ENCODE measurements around the gene PRUNE2.

PRUNE2 gene

GRCh38 chr9:76620581-76620980 lies 285.3 kb downstream of the PRUNE2 start:
- peaks cover 46% of the 10 kb centered on the region for H3K4me1 ChIP-seq (ENCODE audit: control insufficient read depth, low read length)
- TF ChIP-seq EZH2phosphoT487 (IDR thresholded peaks at IDR 0.05; ENCODE audit: borderline replicate concordance, low read length), result no peak
- TF ChIP-seq, protein P1, sequence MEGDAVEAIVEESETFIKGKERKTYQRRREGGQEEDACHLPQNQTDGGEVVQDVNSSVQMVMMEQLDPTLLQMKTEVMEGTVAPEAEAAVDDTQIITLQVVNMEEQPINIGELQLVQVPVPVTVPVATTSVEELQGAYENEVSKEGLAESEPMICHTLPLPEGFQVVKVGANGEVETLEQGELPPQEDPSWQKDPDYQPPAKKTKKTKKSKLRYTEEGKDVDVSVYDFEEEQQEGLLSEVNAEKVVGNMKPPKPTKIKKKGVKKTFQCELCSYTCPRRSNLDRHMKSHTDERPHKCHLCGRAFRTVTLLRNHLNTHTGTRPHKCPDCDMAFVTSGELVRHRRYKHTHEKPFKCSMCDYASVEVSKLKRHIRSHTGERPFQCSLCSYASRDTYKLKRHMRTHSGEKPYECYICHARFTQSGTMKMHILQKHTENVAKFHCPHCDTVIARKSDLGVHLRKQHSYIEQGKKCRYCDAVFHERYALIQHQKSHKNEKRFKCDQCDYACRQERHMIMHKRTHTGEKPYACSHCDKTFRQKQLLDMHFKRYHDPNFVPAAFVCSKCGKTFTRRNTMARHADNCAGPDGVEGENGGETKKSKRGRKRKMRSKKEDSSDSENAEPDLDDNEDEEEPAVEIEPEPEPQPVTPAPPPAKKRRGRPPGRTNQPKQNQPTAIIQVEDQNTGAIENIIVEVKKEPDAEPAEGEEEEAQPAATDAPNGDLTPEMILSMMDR (IDR thresholded peaks at IDR 0.05; ENCODE audit: low read depth, low read length, poor library complexity, severe bottlenecking), result no peak
- no peak overlapping the region for H3K4me2 ChIP-seq (ENCODE audit: low read length)

GRCh38 chr9:76619640-76620039 lies 286.3 kb downstream of the PRUNE2 start:
- TF ChIP-seq, protein P1 (IDR thresholded peaks at IDR 0.05; ENCODE audit: low read depth, low read length, poor library complexity, severe bottlenecking), result no peak
- no peak overlapping the region for H3K27ac ChIP-seq (ENCODE audit: low read depth, low read length)
- H3K27me3 ChIP-seq (ENCODE audit: control insufficient read depth, low read length), result no peaks in the 10 kb centered on the region
- no peaks in the 10 kb centered on the region for H3K9me2 ChIP-seq (replicated peaks; ENCODE audit: control insufficient read depth, low read length)
- H3K4me2 ChIP-seq (ENCODE audit: low read length), result no peak overlapping the region
- no peak overlapping the region for H3K4me3 ChIP-seq (ENCODE audit: low read length)
- no peaks in the 10 kb centered on the region for H3K9me3 ChIP-seq (ENCODE audit: control insufficient read depth, insufficient read depth, low read length)
- H3K79me2 ChIP-seq (ENCODE audit: control insufficient read depth, low read length), result no peaks in the 10 kb centered on the region
- H3K36me3 ChIP-seq (ENCODE audit: control insufficient read depth, low read length), result no peaks in the 10 kb centered on the region
- H4K20me1 ChIP-seq (ENCODE audit: control insufficient read depth, insufficient read depth, low read depth, low read length), result no peaks in the 10 kb centered on the region
- peaks cover 45% of the 10 kb centered on the region for H3K4me1 ChIP-seq (ENCODE audit: control insufficient read depth, low read length)
- no peaks in the 10 kb centered on the region; the same call in 1 of the 2 replicates for H3F3A ChIP-seq (ENCODE audit: control insufficient read depth, insufficient read depth)

More at GRCh38 chr9:76620581-76620980, 285.3 kb downstream of the PRUNE2 start:
- Histone ChIP-seq H3K36me3 (ENCODE audit: control insufficient read depth, low read length) (no peaks in the 10 kb centered on the region), H3K27me3 (ENCODE audit: control insufficient read depth, low read length) (no peaks in the 10 kb centered on the region), H4K20me1 (ENCODE audit: control insufficient read depth, insufficient read depth, low read depth, low read length) (no peaks in the 10 kb centered on the region), H3K9me3 (ENCODE audit: control insufficient read depth, insufficient read depth, low read length) (no peaks in the 10 kb centered on the region), H3F3A (ENCODE audit: control insufficient read depth, insufficient read depth) (peaks cover 1% of the 10 kb centered on the region; the same call in 1 of the 2 replicates), H3K79me2 (ENCODE audit: control insufficient read depth, low read length) (no peaks in the 10 kb centered on the region), H3K4me3 (ENCODE audit: low read length) (no peak overlapping the region), H3K27ac (ENCODE audit: low read depth, low read length) (no peak overlapping the region), H3K9me2 (replicated peaks; ENCODE audit: control insufficient read depth, low read length) (no peaks in the 10 kb centered on the region)

DNA sequence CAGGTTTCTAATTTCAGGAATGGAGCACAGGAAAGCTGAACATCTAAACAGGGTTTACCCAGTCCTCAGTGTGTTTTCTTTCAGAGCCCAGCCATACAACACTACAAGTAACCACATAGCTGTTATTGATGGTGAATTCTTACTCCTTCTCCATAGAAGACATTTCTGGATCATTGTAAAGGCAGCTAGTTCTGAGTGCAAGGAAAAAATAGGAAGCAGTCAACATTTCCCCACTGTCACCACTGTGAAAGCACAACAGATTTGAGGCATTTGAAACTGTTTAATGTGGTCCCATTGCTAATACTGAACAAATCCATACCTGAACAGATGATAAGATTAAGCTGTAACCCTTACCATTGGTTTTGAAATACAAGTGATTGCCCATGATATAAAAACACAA lies 286.7 kb downstream of the PRUNE2 start:
- H3K36me3 ChIP-seq (ENCODE audit: control insufficient read depth, low read length), result no peaks in the 10 kb centered on the region
- no peaks in the 10 kb centered on the region for H3K27me3 ChIP-seq (ENCODE audit: control insufficient read depth, low read length)
- no peaks in the 10 kb centered on the region; the same call in 1 of the 2 replicates for H3F3A ChIP-seq (ENCODE audit: control insufficient read depth, insufficient read depth)
- no peak overlapping the region for H3K4me2 ChIP-seq (ENCODE audit: low read length)
- peaks cover 43% of the 10 kb centered on the region for H3K4me1 ChIP-seq (ENCODE audit: control insufficient read depth, low read length)
- H3K79me2 ChIP-seq (ENCODE audit: control insufficient read depth, low read length), result no peaks in the 10 kb centered on the region
- no peaks in the 10 kb centered on the region for H3K9me2 ChIP-seq (replicated peaks; ENCODE audit: control insufficient read depth, low read length)
- TF ChIP-seq, protein P1 (IDR thresholded peaks at IDR 0.05; ENCODE audit: low read depth, low read length, poor library complexity, severe bottlenecking), result no peak
- no peak for TF ChIP-seq EZH2phosphoT487 (IDR thresholded peaks at IDR 0.05; ENCODE audit: borderline replicate concordance, low read length)
- no peaks in the 10 kb centered on the region for H4K20me1 ChIP-seq (ENCODE audit: control insufficient read depth, insufficient read depth, low read depth, low read length)
- no peak overlapping the region for H3K27ac ChIP-seq (ENCODE audit: low read depth, low read length)
- no peak overlapping the region for H3K4me3 ChIP-seq (ENCODE audit: low read length)
- no peaks in the 10 kb centered on the region for H3K9me3 ChIP-seq (ENCODE audit: control insufficient read depth, insufficient read depth, low read length)
